K562 (cell line): Measurements from ENCODE around the gene PPP6R1. TPM values are rescaled to one million over a fixed set of nuclear protein-coding genes. Genes with fewer than 3 reads are reported as not detected.

ENCODE experiments used
- ATAC-seq: fragments of 200-7000 bp; cut with Tn5 transposase; 3 replicates; pipeline ENCODE4 v1.9.1; 2020; ENCODE audit warnings: moderate library complexity
- BruUV-seq: library from RNA; stranded (reverse); fragments of 400-500 nt; replicated peaks from 2 replicates; lab custom pipeline; 2021; lab: Mats Ljungman, UMichigan
- CTCF ChIA-PET: fragments of 300-600 bp; formaldehyde crosslinking; extraction: SDS; loops from one replicate; lab custom pipeline; 2021; ENCODE audit warnings: low intra/inter-chr PET ratio; lab: Yijun Ruan, JAX
- POLR2A ChIA-PET: fragments of 300-600, 350-650 bp; sonication (Branson Sonifier 250); formaldehyde crosslinking; extraction: SDS; loops from one replicate; lab custom pipeline; 2021; ENCODE audit warnings: antibody characterized with exemption, inconsistent platforms; lab: Yijun Ruan, JAX
- DNase-seq, 4 experiments: peaks; one replicate each; pipeline versions ENCODE4 v3.0.0 to v3.0.0-alpha.2; 2011 to 2018; ENCODE audit warnings: low spot score in 3 of 4, mixed read lengths in 3 of 4; ENCODE audit errors: extremely low read depth in 1 of 4
- FAIRE-seq: peaks from 2 replicates; lab custom pipeline; 2011; peaks lifted over from hg19 to GRCh38; lab: Jason Lieb, UNC
- H2AFZ ChIP-seq: 2 replicates; pipeline ENCODE4 v1.6.0; 2011; ENCODE audit warnings: low read depth, low read length, control low read depth, inconsistent platforms
- H3K27ac ChIP-seq: fragments of 200-600 bp; 3 replicates; pipeline ENCODE4 v1.8.0; 2011; ENCODE audit warnings: low read depth, mild to moderate bottlenecking, control low read depth, inconsistent platforms, low read length, moderate library complexity, mixed read lengths; ENCODE audit errors: extremely low read depth
- H3K27me3 ChIP-seq, 2 experiments: fragments of 300-600 bp in 1 of 2; 2 replicates in 1 of 2; 3 replicates in 1 of 2; pipeline versions ENCODE4 v1.6.0 to v1.8.0; 2011; ENCODE audit warnings: inconsistent platforms in 2 of 2, low read length in 2 of 2, mild to moderate bottlenecking in 1 of 2, mixed read lengths in 1 of 2, moderate library complexity in 1 of 2; ENCODE audit not compliant: control insufficient read depth in 2 of 2, insufficient read depth in 2 of 2
- H3K36me3 ChIP-seq: fragments of 300-600 bp; 3 replicates; pipeline ENCODE4 v1.8.0; 2011; ENCODE audit warnings: mild to moderate bottlenecking, low read length, inconsistent platforms; ENCODE audit not compliant: control insufficient read depth, insufficient read depth
- H3K4me1 ChIP-seq, 2 experiments: fragments of 200-600 bp in 1 of 2; replicated peaks in 1 of 2; 2 replicates in 1 of 2; 3 replicates in 1 of 2; pipeline versions ENCODE4 v1.5.1 to v1.8.0; 2011; ENCODE audit warnings: inconsistent platforms in 2 of 2, low read length in 2 of 2, mild to moderate bottlenecking in 1 of 2, mixed read lengths in 1 of 2, moderate library complexity in 1 of 2; ENCODE audit not compliant: control insufficient read depth in 2 of 2, insufficient read depth in 2 of 2
- H3K4me2 ChIP-seq: 2 replicates; pipeline ENCODE4 v1.6.1; 2011; ENCODE audit warnings: low read length, control low read depth, inconsistent platforms, mixed read lengths; ENCODE audit not compliant: insufficient read depth
- H3K4me3 ChIP-seq: fragments of 200-600 bp; sonication (generic), shearing (Covaris generic); 2 replicates; pipeline ENCODE4 v1.5.1; 2016; ENCODE audit warnings: control low read depth, inconsistent platforms
- H3K79me2 ChIP-seq: fragments of 200-600 bp; 3 replicates; pipeline ENCODE4 v1.8.0; 2011; ENCODE audit warnings: low read length, inconsistent platforms; ENCODE audit not compliant: control insufficient read depth, insufficient read depth
- H3K9ac ChIP-seq, 2 experiments: 2 replicates each; pipeline versions ENCODE4 v1.6.0 to v1.6.1; 2011; ENCODE audit warnings: low read depth in 2 of 2, low read length in 2 of 2, control low read depth in 1 of 2, inconsistent platforms in 1 of 2, mild to moderate bottlenecking in 1 of 2, mixed read lengths in 1 of 2; ENCODE audit not compliant: insufficient read depth in 1 of 2
- H3K9me1 ChIP-seq: one replicate; pipeline ENCODE4 v1.6.0; 2011; ENCODE audit warnings: inconsistent platforms, mild to moderate bottlenecking, low read length, moderate library complexity; ENCODE audit not compliant: control insufficient read depth, insufficient read depth
- H3K9me3 ChIP-seq: replicated peaks from 2 replicates; pipeline ENCODE4 v1.5.1; 2011; ENCODE audit warnings: low read depth, low read length, inconsistent platforms; ENCODE audit not compliant: control insufficient read depth, insufficient read depth
- H4K20me1 ChIP-seq: replicated peaks from 2 replicates; pipeline ENCODE4 v1.6.1; 2011; ENCODE audit warnings: low read length, inconsistent platforms, mixed read lengths; ENCODE audit not compliant: control insufficient read depth, insufficient read depth
- RBFOX2 ChIP-seq: fragments of 200-400 bp; formaldehyde crosslinking; IDR thresholded peaks from 2 replicates; pipeline ENCODE4 v1.6.1; 2017; ENCODE audit warnings: low read depth, mild to moderate bottlenecking, low read length, moderate library complexity
- ZBTB9 ChIP-seq: fragments of 450-650 bp; formaldehyde crosslinking; IDR thresholded peaks from 2 replicates; pipeline ENCODE4 v1.4.0; 2020; ENCODE audit warnings: mild to moderate bottlenecking, moderate library complexity
- WGBS: fragments of 100-300 bp; shearing (Covaris generic); methylation state at CpG from one replicate; pipeline ENCODE4 v1.1.6; 2016; ENCODE audit warnings: low coverage, mixed read lengths; ENCODE audit not compliant: insufficient coverage; ENCODE audit errors: missing lambda C conversion rate; 5-methylcytosine and 5-hydroxymethylcytosine counted together
- in situ Hi-C: fragments of 300-500 bp; cut with MboI; formaldehyde crosslinking; loops from 4 replicates; pipeline ENCODE4 v1.15.0; 2018; ENCODE audit warnings: inconsistent platforms, mixed read lengths
- intact Hi-C: fragments of 100-400 bp; cut with micrococcal nuclease; formaldehyde crosslinking; loops from 2 replicates; pipeline ENCODE4 v1.14.2; 2022
- polyA plus RNA-seq, 8 experiments: library from polyadenylated mRNA; depleted of rRNA in 4 of 8; stranded (reverse) in 5 of 8; unstranded in 3 of 8; fragments of >200 nt; fragmentation: Nextera tagmentation in 2 of 8; fragmentation: Illumina TruSeq in 1 of 8; extraction: Ambion mirVana in 2 of 8; extraction: Trizol in 1 of 8; gene quantifications; 2 replicates each; pipeline versions ENCODE4 v1.2.1 to v1.2.3, GENCODE V29; 2011 to 2014; ENCODE audit warnings: inconsistent platforms in 1 of 8, missing spikeins in 1 of 8
- total RNA-seq, 7 experiments: library from RNA; depleted of rRNA in 6 of 7; stranded (reverse); fragments of >200 nt in 6 of 7; fragmentation: Illumina TruSeq in 2 of 7; extraction: Trizol in 2 of 7; gene quantifications; 2 replicates each; pipeline versions ENCODE4 v1.2.1 to v1.2.3, GENCODE V29; 2011 to 2021; ENCODE audit warnings: low replicate concordance in 1 of 7

PPP6R1 gene
- total and polyA plus RNA-seq, 9 of the 15 experiments (the other 6 are each of a cell fraction or from before 2014, with no cell fraction given), result 0.48 to 135 (median 37.2) TPM

GRCh38 chr19:55252760-55253663, 5.8 kb downstream of the PPP6R1 start:
- peaks cover 30 to 54% of the 10 kb centered on the region in 2 experiments; a peak in 4 of 5 replicates for H3K4me1 ChIP-seq
- intact Hi-C loops, result no loop called here
- no peak overlapping the region for H3K27ac ChIP-seq
- no peak overlapping the region for H3K4me2 ChIP-seq
- no peak for FAIRE-seq
- H3K9ac ChIP-seq, result peak overlapping the region in 1 of 2 experiments; percentile 38; a peak in 1 of 4 replicates
- no peaks in the 10 kb centered on the region for H3K27me3 ChIP-seq
- H3K79me2 ChIP-seq, result peaks cover 100% of the 10 kb centered on the region
- H3K36me3 ChIP-seq, result peaks cover 84% of the 10 kb centered on the region
- TF ChIP-seq ZBTB9 (no peak), RBFOX2 (peak; percentile 33; the same call in 1 of the 2 replicates)
- POLR2A ChIA-PET, result interaction anchor here (1.0 to 1.7 kb wide), 3 partner anchors 11 to 25 kb away, joined by 3 read pairs; no protein-coding TSS in a partner anchor
- no peak overlapping the region for H3K4me3 ChIP-seq
- CTCF ChIA-PET, result no interaction called here
- H4K20me1 ChIP-seq, result peaks cover 77% of the 10 kb centered on the region
- WGBS, result 93% methylated on average over 19 of the region's 21 CpGs
- H2AFZ ChIP-seq, result no peak overlapping the region
- H3K9me1 ChIP-seq, result peaks cover 12% of the 10 kb centered on the region
- no peak for DNase-seq
- no peak for ATAC-seq
- H3K9me3 ChIP-seq, result no peaks in the 10 kb centered on the region
- BruUV-seq, result no TSS peak
- in situ Hi-C loops, result no loop called here
